NCI-H345 treated with DMSO at 0.1 percent for 48 hours (cell line): ENCODE measurements around the gene PIP4K2A.

Experiments used
- DNase-seq: peaks from one replicate; lab custom pipeline; 2025; ENCODE audit not compliant: unreplicated experiment; lab: John Stamatoyannopoulos, UW

Gene PIP4K2A

GRCh38 chr10:22669163-22669711 is 45.1 kb downstream of the PIP4K2A start:
- no peak for DNase-seq

DNA sequence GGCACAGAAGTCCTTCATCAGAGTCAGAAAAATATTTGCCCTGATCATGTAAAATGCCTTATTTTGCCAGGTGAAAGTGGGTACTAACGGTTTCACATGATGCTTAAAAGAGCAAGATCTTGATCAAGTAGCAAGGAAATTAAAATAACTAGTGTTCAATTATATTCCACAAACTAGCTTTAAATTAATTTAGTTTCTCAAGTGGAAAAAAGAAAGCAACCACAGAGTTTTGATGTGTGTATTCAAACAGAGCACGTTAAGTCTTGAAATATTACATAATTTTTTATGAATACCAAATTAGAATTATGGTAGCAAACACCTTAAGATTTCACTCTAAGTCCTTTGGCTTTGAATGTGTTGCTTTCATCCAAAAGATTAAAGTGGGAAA is 47.3 kb downstream of the PIP4K2A start:
- DNase-seq = no peak

DNA sequence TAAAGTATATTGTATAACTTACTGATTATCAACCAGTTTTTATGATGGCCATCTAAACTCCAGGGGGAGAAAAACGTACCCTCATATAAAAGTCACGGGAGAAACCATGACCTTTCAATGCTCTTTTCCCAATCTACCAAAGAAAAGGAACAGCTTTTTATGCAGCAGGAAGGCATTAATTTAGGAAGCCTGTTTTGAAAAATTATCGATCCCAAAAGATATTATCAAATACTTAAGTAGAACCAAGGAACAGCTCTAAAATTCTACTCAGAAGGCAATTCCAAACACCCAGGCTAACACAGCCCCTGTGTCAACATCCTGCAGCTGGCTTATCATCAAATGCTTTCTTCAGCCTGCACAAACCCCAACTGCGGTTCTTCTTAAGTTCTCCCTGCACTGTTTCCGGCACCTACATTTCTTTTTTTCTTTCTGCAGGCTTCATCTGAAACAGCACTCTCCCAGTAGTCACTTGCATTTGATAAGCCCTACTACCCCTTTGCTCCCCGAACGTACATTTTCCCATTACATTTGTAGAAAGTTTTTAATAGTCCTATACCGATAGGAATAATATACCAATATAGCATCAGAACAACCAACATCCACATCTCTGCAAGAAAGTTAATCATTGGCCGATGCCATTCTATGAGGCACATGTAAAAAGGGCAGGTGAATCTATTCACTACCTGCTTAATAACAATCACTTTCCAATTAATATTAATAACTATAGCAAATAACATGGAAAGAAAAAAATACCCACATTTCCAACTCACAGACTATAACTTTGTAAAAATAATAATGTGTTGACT is 47.9 kb downstream of the PIP4K2A start:
- no peak for DNase-seq

GRCh38 chr10:22665329-22665728 is 49.0 kb downstream of the PIP4K2A start:
- no peak for DNase-seq

- DNase-seq = no peak
Observed at GRCh38 chr10:22662733-22663330, 51.5 kb downstream of the PIP4K2A start.

- DNase-seq = no peak
Observed at GRCh38 chr10:22659866-22660265, 54.5 kb downstream of the PIP4K2A start.

- no peak for DNase-seq
Observed at GRCh38 chr10:22658745-22659410, 55.5 kb downstream of the PIP4K2A start.

- no peak for DNase-seq
Observed at GRCh38 chr10:22657566-22658225, 56.7 kb downstream of the PIP4K2A start.

DNA sequence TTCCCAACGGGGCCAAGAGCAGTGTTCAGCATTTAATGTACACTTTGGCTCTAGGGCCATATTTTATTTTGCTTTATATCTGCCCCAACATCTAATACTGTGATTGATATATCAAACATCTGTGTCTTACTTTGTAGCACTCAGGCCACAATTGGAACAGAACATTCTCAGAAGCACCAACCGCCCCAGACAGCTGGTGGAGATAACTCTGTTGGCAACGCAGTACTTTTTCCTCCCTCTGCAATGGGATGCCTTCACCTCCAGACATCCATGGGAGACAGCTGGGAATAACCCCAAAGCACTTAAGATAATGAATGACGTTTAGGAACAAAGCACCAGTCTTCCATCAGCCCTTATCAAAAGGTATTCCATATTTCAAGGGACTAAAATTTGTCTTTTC is 57.4 kb downstream of the PIP4K2A start:
- no peak for DNase-seq

DNA sequence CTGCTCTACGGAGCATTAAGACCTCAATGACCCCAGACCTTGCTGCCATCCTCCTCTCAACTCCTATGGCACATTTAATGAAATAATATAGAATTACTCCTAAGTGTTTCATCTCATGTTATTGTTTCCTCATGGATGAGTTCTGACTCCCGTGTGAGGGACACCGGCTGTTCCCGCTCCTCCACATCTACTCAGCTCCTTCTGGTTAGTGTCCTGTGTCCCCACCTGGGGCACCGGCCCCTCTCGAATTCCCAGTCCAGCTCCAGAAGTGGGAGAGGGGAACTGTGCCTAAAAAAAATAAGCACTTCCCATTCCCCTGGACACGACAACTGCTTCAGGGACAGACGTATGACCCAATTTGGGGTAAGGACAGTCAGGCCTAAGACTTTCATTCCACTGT is 58.3 kb downstream of the PIP4K2A start:
- no peak for DNase-seq

DNA sequence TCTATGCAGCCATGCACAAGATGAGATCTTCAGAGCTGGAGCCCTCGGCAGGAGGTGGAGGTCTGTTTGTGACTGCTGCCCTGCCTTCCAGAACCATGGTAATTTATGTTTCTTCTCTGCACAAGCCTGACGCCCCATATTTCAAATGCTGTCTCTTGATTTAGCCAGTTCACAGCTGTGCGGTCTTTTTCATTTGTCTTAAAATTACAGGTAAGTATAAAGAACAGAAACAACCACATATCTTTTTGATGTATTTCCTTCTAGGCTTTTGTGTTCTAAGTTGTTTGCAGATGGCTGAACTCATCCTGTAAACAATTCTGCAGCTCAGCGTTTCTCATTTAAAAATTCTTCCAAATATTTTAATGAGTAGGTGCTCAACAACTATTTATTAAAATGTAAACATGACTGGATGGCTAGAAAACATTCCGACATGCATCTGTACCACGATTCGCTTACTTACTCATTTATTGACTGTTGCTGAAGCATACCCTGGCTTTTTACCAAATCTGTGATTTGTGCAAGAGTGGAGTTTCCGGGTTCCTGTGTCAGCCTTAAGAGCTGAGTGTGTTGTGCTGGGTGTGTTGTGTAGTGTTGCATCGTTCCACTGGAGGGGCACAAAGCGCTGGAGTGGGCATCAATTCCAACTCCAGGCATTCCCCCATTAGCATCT is 58.9 kb downstream of the PIP4K2A start:
- DNase-seq = no peak

GRCh38 chr10:22652988-22653481 is 61.3 kb downstream of the PIP4K2A start:
- no peak for DNase-seq

- no peak for DNase-seq
Observed at GRCh38 chr10:22651276-22651980, 63.0 kb downstream of the PIP4K2A start.

- DNase-seq = no peak
Observed at GRCh38 chr10:22649994-22650393, 64.4 kb downstream of the PIP4K2A start.

GRCh38 chr10:22649390-22649841 is 65.0 kb downstream of the PIP4K2A start:
- DNase-seq = no peak

DNA sequence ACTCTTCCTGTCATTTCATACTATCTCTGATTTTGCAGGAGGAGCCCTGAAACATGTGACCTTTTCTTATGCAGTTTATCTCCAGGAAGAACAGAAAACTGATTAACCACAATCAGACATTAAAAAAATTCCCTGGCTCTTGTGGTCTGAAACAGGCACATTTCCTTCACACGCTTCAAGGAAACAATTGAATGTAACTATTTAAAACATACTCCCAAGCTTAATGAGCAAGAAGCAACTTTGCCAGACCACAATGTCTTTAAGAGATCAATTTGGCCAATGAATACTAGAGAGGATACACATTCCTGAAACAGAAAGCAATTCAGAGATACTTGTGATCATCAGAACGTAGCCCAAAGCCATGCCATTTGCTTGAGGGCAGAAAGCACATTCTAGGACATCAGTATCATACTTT is 65.8 kb downstream of the PIP4K2A start:
- no peak for DNase-seq

- no peak for DNase-seq
Observed at GRCh38 chr10:22647244-22647643, 67.1 kb downstream of the PIP4K2A start.

- no peak for DNase-seq
Observed at GRCh38 chr10:22646388-22646853, 68.0 kb downstream of the PIP4K2A start.

DNA sequence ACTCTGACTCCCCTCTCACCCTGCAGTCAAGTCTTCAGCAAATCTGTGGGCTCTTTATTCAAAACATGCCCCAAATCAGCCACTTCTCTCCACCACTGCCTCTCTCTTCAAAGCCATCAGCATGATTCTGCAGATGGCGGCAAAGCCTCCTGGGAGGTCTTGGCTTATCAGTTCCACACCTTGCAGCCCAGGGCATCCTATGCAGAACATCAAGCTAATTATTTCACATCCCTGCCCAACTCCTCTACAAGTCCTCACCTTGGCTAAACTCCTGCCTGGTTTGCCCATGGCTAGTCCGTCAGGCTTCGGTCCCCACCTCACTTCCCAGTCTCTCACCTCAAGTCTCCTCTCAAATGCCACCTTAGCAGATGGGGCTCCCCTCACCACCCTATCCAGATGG is 70.2 kb downstream of the PIP4K2A start:
- DNase-seq = no peak

GRCh38 chr10:22643775-22644174 is 70.6 kb downstream of the PIP4K2A start:
- no peak for DNase-seq
